Germinal center (tissue), 1 donor: ENCODE measurements around the gene ZFX.

Source experiments
- DNase-seq: peaks from one replicate; pipeline ENCODE4 v3.0.0; 2012; ENCODE audit warnings: mixed read lengths, low spot score

Gene ZFX

DNA sequence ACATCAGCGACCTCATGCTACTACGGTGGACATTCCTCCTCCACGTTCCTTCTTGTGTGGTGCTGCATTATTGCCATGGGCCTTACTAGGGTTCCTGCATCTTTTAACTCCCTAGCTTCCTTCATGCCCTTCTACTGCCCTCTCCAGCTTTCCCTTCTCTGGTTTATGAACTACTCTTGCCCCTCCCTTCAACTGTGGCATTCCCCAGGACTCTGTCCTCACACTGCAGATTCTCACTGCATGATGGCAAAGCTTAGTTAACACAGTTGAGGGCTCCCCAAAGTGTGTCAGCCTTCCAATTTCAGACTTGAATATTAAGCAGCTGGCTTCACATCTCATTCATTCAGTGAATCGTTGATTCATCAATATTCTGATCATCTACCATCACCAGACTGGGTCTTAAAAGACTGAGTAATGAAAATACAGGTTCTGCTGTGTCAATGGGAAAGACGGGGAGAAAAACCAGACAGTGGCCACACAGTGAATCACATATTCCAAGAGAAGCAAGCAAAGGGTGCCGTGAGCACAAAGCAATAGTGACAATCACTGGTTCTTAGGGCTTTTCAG, 53.0 kb downstream of the ZFX start:
- DNase-seq = no peak

GRCh38 chrX:24203072-24203808, 53.7 kb downstream of the ZFX start:
- no peak for DNase-seq

DNA sequence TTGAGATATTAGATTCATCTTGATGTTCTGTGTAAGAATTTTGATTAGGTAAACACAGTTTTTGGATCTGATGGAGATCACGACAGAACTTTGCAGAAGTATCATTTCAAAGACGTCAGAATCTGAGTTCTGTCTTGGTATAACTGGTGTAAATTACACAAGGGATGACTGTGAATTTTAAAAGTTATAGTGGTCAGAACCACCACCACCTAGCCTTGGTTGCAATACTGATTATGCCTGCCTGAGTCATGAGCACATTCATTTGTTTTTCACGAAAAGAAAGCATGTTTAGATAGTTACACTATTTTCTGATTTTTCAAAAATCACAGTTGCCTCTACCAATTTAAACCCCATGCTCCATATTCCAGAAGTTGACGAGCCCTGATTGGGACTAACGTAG, 54.8 kb downstream of the ZFX start:
- DNase-seq = no peak

- DNase-seq = no peak
Observed at GRCh38 chrX:24204958-24205357, 55.4 kb downstream of the ZFX start.

DNA sequence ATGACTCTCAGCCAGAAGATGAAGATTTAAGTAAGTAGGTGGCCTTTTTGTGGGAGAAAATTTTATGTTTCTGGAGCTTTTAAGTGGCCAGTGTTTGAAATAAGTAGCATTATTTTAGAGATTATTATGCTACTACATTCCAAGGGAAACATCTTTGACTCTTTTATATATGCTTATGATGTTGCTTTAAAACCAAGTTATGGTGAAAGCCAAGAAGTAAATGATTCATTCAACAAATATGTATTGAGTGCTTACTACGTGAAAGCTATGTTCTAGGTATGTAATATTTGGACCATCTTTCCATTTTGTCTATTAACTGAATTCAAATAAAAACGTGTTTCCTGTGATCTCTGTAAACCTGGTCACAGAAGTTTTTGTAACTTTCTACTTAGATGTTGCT, 58.3 kb downstream of the ZFX start:
- DNase-seq = no peak

GRCh38 chrX:24208496-24209240, 59.1 kb downstream of the ZFX start:
- DNase-seq = no peak

GRCh38 chrX:24210190-24210589, 60.7 kb downstream of the ZFX start:
- DNase-seq = no peak

GRCh38 chrX:24214568-24214967, 65.0 kb downstream of the ZFX start:
- no peak for DNase-seq

DNA sequence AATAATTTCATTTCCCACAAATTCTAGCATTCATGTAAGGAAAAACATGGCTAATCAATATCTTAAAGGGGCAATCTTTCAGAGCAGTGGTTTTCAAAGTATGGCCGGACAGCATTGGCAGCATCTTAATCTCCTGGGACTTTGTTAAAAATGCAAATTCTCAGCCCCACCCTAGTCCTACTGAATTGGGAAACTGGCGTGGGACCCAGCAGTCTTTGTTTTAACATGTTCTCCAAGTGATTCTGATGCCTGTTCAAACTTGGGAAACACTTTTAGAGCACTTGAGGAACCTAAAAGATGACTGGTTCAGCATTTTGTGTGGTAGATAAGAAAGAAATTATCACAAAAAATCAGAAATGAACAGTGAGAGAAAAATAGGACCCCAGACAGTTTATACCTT, 65.7 kb downstream of the ZFX start:
- no peak for DNase-seq

DNA sequence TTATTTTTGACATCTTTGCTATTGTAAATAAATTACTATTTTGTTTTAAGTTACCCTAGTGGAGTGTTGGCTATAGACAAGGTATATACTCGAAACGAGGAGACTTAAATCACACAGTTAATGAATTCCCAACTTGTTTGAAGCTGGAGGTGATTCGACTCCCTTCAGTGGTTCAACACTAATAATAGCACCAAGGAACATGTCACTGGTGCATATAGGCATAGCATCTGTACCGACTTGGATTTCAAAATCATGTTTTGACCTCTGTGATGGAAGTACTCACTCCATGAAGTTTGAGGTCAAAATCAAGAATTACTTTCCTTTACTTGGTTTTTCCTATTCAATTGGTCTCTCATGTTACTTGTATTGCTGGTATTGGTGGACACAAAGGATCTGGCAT, 66.5 kb downstream of the ZFX start:
- DNase-seq = no peak

GRCh38 chrX:24216827-24217226, 67.3 kb downstream of the ZFX start:
- no peak for DNase-seq

DNA sequence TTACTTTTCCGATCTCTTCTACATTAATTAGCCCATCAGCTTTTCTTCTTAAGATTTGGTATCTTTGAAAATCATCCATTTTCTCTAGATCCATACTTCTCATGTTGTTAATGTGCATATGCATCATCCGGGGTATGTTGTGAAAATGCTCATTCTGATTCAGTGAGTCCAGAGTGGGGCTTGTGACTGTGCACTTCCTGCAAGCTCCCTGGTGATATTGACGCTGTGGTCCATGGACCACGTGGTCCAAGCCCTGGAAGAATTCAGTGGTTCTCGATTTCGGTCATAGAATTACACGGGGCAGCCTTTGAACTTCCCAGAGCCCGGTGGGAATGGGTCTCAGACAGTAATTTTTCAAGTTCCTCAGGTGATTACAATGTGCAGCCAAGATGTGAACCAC, 69.8 kb downstream of the ZFX start:
- DNase-seq = no peak

DNA sequence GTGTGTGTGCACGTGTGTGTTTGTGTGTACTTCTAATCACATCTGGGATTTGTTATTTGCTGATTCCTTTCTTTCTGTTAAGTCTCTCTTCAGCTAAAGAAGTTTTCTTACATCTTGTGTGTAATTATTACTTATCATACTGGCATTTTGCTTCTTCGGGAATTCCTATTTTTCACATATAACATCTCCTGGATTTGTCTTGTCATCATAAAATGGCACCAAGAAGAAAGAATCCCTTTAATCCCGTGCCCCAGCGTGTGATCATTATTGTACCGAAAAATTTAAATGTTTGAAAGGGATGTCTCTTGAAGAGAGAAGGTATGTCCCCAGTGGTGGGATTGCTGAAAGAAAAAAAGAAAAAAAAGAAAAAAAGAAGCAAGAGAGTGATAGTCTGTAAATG, 72.3 kb downstream of the ZFX start:
- DNase-seq = no peak

DNA sequence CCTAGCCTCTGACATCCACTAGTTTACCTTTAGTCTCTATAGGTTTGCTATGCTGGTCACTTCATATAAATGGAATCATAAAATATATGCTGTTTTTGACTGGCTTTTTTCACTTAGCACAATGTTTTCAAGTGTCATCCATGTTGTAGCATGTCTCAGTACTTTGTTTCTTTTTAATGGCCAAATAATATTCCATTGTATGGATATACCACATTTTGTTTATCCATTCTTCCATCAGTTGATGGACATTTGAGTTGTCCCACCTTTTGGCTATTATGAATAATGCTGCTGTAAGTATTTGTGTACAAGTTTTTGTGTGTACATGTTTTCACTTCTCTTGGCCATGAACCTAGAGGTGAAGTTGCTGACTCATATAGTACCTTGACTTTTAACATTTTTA, 75.7 kb downstream of the ZFX start:
- DNase-seq = no peak

DNA sequence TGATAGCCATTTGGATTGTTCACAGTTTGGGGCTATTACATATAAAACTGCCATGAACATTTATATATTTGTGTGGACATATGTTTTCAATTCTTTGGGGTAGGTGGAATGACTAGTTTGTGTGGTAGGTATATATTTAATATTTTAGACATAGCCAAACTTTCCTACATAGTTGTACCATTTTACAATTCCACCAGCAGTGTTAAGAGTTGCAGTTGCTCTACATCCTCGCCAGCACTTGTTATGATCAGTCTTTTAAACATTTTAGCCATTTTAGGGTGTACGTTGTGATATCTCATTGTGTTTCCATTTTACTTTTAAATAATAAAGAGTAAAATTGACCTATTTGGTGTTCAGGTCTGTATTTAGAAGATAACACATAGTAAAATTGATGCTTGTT, 76.6 kb downstream of the ZFX start:
- no peak for DNase-seq

DNA sequence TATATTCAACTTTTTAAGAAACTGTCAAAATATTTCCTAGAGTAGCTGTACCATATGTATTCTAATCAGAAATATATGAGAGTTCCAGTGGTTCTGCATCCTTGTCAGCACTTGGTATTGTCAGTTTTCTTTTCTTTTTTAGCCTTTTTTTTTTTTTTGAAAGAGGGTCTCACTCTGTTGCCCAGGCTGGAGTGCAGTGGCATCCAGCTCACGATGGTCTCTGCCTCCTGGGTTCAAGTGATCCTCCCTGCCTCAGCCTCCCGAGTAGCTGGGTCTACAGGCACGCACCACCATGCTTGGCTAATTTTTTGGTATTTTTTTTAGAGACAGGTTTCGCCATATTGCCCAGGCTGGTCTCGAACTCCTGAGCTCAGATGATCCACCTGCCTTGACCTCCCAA, 79.1 kb downstream of the ZFX start:
- no peak for DNase-seq

DNA sequence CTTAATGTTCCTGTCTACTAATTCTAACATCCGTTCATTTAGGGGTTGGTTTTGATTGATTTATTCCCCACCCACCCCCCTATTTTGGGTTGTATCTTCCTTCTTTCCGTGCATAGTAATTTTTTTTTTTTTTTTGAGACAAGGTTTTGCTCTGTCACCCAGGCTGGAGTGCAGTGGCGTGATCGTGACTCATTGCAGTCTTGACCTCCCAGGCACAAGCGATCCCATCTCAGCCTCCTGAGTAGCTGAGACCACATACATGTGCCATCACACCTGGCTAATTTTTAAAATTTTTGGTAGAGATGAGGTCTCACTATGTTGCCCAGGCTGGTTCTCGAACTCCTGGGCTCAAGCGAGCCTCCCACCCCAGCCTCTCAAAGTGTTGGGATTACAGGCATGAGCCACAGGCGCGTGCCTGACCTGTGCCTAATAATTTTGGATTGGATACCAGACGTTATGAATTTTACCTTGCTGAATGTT, 79.9 kb downstream of the ZFX start:
- DNase-seq = no peak

GRCh38 chrX:24229976-24230375, 80.4 kb downstream of the ZFX start:
- no peak for DNase-seq

DNA sequence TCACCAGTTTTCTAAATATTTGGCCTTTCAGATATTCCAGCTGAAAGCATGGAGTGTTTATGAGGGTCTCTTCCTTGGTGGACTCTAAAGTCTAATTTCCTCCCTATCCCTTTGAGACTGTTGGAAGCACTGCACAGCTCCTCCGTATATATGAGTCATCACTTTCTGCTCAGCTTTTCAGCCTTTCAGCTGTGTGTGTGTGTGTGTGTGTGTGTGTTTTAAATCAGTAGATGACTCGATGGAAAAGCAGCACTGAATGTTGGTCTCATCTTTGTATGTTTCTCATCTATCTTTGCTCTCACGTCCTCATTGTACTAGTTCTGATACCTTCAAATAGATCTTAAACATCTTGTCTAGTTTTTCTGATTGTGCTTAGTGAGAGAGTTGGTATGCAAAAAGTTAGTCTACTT, 81.6 kb downstream of the ZFX start:
- DNase-seq = no peak

DNA sequence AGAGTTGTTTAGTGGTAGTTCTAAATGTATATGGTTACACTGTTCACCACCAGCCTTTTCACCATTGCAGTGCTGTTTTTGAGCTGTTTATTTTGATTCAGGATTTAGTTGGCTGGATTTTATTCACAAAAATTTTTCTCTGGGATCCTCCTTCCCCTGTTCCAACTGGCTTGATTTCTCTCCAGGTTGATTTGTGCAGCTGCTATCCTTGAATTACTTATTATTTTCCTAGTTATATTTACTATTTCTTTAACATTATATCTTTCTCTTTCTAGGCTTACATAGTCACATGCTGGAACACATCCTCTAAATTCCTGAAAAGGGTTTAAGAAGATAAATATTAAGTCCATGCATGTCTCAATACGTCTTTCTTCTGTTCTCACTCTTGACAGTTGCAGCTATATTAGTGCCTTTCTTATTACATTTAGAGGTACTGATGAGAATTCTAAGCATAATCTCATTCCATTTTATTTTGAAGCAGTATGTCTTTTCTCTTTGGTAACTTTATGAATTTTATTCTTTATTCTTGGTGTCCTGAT, 82.2 kb downstream of the ZFX start:
- no peak for DNase-seq

DNA sequence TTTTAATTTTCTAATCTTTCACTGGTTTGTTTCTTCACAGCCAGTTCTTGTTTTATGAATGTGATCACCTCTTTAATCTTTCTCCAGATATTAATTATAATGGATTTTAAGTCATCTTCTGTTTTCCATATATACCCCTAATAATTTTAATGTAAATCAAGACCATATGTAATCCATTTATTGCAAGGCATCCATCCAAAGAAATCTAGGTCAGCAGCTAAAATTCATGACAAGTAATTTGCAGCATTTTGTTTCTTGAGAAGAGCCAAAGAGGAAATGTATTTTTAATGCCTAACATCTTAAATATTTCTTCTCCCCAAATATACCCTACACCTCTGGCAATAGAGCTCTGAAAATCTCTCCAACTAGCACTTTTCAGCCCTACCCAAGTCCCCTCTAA, 83.3 kb downstream of the ZFX start:
- DNase-seq = no peak

GRCh38 chrX:24235084-24235710, 85.7 kb downstream of the ZFX start:
- DNase-seq = no peak
